HG02798 (cell line): Measurements from ENCODE around the gene TPST2.

Source experiments
- ATAC-seq: cut with Tn5 transposase; IDR thresholded peaks from one replicate; pipeline ENCODE4 v1.9.1; 2021; ENCODE audit warnings: mild to moderate bottlenecking; ENCODE audit not compliant: unreplicated experiment, poor library complexity

Gene TPST2

DNA sequence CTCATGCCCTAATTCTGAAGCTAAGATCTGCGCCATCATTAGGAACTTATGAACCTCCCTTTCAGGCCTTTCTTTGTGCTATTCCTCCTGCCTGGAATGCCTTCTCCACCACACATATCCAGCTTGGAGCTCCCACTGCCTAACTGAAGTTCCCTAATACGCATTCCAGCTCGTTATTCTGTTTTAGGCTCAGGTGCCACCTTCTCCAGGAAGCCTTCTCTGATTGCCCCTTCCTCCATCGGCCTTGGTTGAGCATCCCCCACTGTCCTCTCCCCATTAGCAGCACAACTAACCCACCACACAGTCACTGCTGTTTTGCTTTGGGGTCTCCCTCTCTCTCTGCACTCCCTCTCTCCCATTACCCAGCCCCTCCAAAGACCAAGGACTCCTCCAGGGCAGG, 22.7 kb upstream of the TPST2 start:
- no peak for ATAC-seq

DNA sequence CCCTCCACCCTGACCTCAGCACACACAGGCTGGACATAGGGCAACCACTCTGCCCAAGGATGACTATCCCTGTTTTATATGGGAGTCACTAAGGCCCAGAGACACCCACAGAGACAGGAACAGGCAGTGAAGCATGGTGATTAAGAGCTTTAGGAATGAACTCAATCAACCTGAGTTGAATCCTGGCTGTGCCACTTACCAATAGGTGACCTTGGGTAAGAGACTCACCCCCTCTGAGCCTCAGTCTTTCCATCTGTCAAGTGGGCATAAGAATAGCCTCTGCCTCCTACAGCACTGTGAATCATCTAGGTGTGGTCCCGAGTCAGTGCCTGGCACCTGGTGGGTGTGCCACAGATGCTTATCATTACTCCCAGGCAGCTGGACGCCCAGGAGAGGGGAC, 21.1 kb upstream of the TPST2 start:
- no peak for ATAC-seq

DNA sequence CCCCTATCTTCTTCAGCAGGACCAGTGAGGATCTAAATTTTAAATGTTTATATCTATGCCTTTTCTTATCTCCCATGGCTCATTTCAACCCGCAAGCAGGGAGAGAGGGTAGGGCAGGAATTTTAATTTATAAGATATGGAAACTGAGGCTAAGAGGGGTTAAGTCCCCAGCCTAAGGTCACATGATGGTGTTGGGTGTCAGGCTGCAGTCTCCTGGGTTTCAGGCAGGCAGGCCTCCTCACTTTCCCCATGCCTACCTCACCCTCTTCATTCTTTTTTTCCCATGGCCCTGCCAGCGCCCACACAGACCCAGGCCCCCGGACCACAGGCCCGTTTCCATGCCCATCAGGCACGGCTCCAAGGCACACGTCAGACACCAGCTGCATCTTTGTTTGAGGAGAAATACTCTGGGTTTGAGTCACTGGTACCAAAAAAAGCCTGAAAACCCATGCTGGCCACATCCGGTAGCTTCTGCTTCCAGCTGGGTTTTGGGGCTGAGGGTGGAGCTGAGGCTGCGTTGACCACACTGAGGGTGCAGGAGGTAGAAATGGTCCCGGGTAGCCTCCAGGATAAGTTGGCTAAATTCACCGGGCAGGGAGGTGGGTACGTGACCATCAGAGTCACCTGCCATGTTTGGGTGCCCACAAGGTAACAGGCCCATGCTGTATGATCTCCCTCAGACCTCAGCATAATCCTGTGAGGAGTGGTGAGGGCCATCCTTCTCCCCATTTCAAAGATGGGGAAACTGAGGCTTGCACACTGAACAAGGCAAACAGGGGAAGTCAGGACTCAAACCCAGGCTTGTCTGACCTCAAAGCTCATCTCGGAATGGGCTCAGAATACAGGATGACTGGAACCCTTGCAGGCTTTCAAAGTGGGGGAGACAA, 20.4 kb upstream of the TPST2 start:
- ATAC-seq = peak; percentile 85

DNA sequence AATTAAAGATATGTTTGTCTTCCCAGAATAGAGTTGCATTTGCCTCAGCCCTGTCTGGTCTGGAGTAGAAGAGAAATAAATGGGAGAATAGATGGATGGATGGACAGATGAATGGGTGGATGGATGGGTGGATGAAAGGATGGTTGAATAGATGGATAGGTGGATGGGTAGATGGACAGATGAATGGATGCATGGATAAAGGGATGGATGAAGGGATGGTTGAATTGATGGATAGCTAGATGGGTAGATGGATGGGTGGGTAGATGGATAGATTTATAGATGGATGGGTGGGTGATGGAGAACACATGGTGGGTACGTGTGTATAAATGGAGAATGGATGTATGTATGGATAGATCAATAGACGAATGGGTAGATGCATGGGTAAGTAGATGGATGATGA, 19.4 kb upstream of the TPST2 start:
- no peak for ATAC-seq

DNA sequence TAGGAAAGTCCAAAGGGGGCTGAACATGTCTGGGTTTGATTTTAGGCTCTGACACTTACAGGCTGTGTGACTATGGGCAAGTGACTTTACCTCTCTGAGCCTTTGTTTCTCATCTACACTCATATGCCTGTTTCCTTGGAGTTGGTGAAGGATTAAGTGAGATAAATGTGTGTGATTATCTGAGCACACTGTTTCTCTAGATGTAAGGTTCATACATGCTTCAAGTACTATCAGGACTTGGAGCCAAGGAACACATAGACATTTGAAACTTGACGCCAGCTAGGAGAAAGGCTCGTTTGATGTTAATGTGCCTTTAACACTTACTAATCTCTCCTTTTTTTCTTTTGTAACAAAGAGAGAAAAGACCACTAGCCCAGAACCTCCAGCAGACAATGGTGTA, 18.2 kb upstream of the TPST2 start:
- ATAC-seq = no peak

DNA sequence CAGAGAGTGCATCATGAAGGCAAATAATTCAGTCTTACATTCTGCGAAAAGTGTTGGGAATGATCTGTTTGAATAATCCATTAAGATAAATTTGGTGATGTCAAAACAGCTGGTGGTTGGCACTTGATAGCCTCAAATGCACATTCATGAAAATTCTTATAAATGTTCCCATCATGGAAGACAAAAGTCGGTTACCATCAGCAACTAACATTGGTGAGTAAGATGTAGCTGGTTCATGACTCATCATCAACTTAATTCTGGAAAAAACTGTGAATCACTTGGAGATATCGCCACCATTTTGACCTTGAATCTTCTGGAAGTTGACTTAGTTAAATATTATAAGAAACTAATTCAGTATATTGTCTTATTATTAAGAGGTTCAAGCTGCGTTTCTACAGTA, 16.7 kb upstream of the TPST2 start:
- ATAC-seq = no peak

DNA sequence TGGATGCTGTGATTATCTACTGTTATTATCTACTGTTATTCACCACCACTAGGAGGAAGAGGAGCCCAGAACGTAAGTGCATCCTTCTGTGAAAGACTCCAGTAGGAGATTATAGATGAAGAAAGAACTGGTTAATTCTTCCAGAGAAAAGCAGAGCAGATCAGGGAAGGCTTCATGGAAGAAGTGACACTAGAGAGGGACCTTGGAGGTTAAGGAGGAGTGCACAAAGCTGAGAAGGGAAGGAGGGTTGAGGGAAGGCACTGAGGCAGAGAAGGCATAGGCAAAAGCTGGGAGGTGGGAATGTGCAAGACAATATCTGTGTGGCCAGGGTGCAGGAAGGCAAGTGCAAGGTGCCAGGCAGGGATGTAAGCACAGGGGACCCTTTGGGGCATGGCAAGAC, 14.4 kb upstream of the TPST2 start:
- ATAC-seq = no peak

DNA sequence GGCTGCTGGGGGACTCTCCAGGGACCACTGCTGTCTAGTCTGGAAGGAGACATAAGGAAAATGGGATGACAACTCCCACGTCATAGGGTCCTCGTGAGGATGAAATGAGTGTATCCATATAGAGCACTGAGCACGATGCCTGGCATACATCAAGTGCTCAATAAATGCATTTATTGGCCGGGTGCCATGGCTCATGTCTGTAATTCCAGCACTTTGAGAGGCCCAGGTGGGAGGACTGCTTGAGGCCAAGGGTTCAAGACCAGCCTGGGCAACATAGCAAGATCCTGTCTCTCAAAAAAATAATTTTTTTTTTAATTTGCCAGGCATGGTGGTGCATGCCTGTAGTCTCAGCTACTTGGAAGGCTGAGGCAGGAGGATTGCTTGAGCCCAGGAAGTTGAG, 12.2 kb upstream of the TPST2 start:
- no peak for ATAC-seq

DNA sequence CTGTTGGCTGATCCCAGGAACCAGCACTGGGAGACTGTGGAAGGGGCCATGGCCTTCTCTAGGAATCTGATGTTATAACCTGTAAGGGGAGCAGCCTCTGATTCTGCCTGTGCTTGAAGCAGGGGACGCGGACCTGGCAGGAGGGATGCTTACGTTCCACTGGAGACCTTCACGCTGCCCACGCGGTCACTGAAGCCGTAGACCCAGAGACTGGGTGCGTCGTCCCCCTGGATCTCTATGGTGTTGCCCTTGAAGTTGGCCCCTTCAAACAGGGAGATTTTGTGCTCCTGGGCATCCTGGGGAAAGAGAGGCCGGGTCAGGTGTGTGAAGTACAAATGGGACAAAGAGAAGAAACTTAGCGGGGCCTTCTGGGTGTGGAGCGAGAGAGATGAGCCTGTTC, 11.8 kb upstream of the TPST2 start:
- ATAC-seq = no peak

DNA sequence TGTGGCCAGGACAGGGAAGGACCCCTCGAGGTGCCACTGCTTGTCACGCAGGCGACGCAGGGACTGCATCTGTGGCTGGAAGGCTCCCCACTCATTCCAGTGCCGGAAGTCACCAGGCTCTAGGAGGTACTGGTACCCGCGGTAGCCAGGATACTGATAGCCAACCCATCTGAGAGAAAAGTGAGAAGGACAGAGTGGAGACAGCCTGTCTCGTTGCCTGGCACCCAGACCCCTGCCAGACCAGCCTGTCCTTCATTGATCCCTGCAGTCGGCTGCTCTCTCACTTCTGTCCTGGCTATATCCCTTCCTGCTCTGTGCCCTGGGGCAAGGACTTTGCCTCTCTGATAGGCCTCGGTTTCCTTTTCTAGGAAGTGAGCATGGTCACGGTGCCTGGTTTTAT, 9.6 kb upstream of the TPST2 start:
- ATAC-seq = no peak

DNA sequence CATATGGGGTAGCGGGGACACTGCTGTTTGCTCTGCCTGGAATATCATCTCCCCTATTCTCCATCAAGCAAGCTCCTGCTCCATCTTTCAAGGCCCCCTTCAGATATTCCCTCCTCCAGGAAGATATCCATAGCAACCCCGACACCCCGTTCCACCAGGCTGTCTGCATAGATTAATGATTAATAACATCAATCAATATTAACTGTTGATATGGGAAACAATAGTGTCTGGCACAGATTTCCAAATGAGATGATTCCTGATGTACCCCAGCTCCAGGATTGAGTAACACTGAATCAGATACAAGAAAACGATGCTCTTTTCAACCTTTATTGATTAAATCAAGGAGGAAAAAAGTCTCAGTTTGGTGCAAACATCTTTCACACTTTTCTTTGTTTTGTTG, 7.5 kb upstream of the TPST2 start:
- ATAC-seq = no peak

DNA sequence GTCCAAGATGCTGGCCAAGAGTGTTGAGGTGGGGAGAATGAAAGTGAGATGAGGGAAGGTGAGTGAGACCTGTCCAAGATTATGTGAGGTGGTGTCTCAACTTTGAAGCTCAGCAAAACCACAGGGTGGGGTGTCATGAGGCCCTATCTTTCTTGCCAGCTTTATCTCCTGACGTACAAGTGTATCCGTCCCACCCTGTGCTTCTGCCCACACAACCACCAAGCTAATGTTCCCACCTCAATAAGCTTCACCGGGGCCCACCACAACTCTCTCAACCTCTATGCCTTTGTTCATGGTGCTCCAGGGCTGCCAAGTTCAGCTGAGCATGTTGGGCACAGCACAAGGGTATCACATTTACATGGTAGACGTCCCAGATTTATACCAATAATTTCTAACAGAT, 7.1 kb upstream of the TPST2 start:
- no peak for ATAC-seq

DNA sequence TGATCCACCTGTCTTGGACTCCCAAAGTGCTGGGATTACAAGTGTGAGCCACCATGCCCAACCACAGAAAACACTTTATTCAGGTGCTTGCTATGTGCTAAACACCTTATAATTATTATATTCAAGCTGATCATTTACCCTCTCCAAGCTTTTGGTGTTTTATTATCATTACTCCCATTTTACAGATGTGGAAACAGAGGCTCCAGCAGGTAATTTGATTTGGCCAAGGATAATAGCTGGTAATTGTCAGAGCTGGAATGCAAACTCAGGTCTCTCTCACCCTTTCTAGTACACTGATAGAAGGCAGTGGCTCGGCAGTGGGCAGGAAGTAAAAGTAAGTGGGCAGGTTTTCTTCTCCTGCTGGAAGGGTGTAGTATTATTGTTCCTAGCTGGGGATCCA, 3.8 kb upstream of the TPST2 start:
- ATAC-seq = no peak

DNA sequence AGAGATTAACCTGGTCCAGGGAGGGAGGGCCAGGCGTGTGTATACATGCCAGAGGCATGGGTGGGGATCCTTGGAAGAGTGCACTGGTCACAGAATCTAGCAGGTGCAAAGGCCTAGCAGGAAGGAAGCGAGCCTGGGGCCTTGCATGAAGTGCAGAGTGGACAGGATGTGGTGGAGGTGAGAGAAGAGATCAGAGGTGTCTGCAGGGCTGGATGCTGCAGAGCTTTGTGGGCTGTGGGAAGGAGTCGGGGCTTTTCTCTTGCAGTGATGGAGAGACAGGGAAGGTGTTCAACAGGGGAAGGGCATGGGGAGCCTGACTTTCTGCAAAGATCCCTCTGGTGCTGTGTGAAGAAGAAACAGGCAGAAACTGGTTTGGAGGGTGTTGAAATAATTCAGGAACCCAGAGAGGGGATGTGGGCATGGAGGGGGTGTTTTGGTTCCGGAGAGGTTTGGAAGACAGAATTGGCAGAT, 2.5 kb upstream of the TPST2 start:
- no peak for ATAC-seq

DNA sequence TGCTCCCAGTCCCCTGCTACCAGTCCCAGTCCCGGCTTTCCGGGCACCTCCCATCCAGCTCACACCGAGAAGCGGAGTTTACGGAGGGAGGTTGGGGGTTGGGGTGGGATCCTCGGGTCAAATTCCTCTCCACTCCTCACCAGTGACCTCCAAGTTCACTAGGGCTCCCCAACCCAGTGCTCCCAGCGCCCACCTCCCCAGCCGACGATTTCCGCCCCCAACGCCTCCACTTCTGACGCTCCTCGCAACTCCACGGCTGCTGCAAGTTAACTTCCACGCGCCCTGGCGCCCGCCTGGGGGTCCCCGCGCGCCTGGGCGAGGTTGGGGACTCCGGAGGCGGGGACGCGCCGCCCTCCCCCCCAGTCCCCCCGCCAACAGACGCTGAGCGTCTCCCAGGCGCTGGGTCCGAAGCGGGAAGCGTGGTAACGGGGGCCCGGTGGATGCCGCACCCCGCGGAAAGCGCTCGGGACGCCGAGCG, 526 bp downstream of the TPST2 start:
- ATAC-seq = peak; percentile 8

DNA sequence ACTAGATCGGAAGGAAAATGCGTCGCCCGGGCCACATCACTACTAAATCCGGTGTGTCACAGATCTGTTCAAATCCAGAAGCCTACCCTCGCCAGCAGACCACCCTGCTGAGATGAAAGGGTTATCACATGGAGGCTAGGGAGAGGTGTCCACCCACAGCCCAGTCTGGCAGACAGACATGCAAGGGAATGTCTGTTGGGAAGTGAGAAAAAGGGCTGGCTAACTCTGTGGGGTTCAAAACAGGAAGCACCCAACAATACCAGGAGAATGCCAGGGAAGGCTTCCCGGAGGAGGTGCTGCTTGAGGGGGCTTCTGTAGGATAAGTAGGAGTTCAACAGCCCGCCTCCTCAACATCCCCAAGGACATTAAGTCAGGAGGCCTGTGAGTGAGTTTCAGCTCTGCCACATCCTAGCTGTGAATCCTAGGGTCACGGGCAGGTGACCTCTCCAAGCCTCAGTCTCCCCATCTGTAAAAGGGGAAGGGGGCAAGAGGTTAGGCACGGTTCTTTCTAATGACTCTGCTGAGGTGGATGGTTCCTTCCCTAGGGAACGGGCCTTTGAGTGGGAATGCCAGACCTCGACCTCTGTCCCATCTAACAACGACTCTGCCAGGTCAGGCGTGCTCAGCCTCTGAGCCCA, 1.1 kb downstream of the TPST2 start:
- no peak for ATAC-seq

DNA sequence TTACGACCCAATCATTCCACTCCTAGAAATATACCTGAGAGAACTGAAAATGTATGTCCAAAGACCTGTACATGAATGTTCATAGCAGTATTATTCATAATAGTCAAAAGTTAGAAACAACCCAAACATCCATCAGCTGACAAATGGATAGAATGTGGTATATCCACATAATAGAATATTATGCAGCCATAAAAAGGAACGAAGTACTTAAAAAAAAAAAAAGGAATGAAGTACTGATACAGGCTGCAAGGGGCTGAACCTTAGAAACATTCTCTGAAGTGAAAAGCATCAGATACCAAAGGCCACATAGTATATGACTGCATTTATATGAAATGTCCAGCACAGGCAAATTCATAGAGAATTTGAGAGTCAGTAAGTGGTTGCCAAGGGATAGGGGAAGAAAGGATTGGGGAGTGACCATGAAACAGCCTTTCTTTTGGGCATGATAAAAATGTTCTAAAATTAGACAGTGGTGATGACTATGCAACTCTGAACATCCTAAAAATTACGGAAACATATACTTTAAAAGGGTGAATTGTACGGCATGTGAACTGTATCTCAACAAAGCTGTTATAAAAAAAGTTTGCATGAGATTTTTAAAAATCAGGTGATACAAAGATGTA, 1.8 kb downstream of the TPST2 start:
- no peak for ATAC-seq

DNA sequence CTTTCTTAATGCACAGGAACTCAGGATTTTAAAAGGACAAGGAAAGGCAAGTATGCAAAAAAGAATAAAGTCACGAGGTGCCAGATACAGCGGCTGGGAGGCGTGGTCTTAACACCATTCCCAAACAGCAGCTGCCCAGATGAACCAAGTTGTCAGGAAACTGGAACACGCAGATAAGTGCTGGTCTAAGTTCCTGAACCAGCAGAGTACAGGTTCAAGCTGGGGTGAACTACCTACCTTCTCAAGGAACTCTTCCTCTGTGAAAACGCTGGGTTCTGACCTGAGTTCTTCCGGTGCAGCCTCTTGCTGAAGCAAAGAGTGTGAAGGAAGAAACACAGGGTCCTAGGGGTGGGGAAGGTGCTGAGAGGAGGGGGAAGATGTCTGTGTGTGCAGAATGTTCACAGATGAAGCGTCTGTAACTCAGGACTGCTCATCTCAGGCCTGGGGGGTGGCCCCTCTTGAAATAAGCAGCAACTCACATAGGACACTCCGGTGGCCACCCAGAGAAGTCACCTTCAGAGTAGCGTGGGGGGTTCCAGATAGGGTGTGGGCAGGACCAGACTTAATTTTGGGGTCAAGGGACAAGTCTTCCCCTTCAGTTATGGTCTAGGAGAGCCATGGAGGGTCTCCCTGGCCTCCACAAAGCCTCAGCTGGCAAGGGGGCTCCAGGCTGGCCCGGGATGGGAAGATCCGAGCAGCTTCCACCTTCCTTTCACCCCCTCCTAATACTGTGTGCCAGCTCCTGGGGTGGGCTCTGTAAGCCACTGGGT, 3.2 kb downstream of the TPST2 start:
- ATAC-seq = no peak

DNA sequence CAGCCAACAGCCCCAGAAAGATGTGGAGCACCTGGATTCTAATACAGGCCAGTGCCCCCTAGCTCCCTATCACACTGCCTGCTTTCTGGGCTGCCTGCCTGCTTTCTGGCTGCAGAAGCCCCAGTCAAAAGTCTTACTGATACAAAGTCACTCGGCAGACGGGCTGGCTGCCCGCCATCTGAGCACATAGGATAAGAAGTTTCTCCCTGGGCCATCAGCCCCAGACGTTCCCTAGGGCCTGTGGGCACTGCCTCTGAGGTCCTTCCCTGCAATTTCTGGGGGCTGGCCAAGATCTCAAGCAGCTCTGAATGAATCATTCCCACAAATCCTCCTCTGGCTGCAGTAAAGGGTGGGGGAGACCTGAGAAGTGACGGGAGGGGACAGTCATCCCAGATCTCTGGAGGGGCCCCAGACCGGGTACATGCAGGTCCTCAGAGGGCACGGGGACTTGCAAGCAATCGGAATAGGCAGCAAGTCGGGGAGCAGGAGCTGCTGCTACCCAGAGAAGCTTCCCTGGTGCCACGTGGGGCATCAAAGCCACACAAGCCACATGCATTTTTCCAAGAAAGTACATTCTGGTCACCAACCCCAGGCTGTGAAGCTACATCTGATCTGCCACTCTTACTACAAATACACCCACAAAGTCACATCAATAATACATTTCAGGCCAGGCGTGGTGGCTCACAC, 4.7 kb downstream of the TPST2 start:
- ATAC-seq = no peak

DNA sequence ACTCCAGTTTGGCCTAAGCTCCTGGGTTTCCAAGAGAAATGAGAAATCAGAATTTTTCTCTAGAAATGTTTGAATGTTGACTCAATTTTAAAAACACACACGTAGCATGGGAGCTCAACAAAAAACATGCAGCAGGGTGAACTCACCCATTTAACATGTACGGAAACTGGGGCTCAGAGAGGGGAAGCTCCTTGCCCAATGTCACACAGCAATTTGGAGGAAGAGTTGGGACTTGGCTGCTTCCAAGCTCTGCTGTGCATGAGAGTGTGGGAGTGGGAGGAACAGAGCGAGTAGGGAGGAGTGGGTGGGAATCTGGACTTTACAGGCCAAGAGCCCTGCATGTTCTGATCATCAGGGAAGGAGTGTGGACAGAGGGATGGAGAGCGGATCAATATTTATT, 5.9 kb downstream of the TPST2 start:
- ATAC-seq = no peak
